Activated CD4-positive, alpha-beta T cell treated with anti-CD3 and anti-CD28 coated beads for 36 hours (primary cell): ENCODE measurements around the gene PXT1. TPM values are rescaled to one million over a fixed set of nuclear protein-coding genes. Genes with fewer than 3 reads are reported as not detected.
A peak's percentile ranks its signal among the peaks of the same experiment; 100 is the strongest.

Experiments
- ATAC-seq: fragments of 200-7000 bp; cut with Tn5 transposase; one replicate; pipeline ENCODE4 v1.10.0; 2021; ENCODE audit warnings: mild to moderate bottlenecking, moderate library complexity
- CTCF ChIA-PET: fragments of 350-600 bp; sonication (Branson Sonifier 250); formaldehyde crosslinking; loops from one replicate; lab custom pipeline; 2021; ENCODE audit warnings: antibody characterized with exemption; lab: Charles Lee
- POLR2A ChIA-PET: fragments of 350-600 bp; sonication (Branson Sonifier 250); formaldehyde crosslinking; loops from one replicate; lab custom pipeline; 2021; ENCODE audit warnings: antibody characterized with exemption, inconsistent platforms; lab: Charles Lee
- DNase-seq: peaks from one replicate; pipeline ENCODE4 v3.0.0-alpha.2; 2020
- H3K27ac Mint-ChIP-seq: one replicate; pipeline ENCODE4 v1.8.0; 2021; ENCODE audit warnings: mixed read lengths
- H3K27me3 Mint-ChIP-seq: one replicate; pipeline ENCODE4 v1.8.0; 2021; ENCODE audit warnings: mixed read lengths
- H3K36me3 Mint-ChIP-seq: one replicate; pipeline ENCODE4 v1.8.0; 2021; ENCODE audit warnings: low read depth, mixed read lengths
- H3K4me1 Mint-ChIP-seq: one replicate; pipeline ENCODE4 v1.8.0; 2021; ENCODE audit warnings: mixed read lengths
- H3K4me3 Mint-ChIP-seq: one replicate; pipeline ENCODE4 v1.8.0; 2021; ENCODE audit warnings: mild to moderate bottlenecking, moderate library complexity, mixed read lengths
- H3K9me3 Mint-ChIP-seq: one replicate; pipeline ENCODE4 v1.8.0; 2021; ENCODE audit warnings: low read depth, mixed read lengths
- intact Hi-C, 2 experiments: fragments of 100-400 bp; cut with DNase I in 1 of 2; cut with micrococcal nuclease in 1 of 2; formaldehyde crosslinking; loops; one replicate each; pipeline versions ENCODE4 v1.14.2 to v1.15.1; 2022 to 2024; cut with DNase I, micrococcal nuclease
- total RNA-seq, 2 experiments: library from RNA; stranded (reverse); gene quantifications; one replicate each; pipeline ENCODE4 v1.2.3, GENCODE V29; 2021

PXT1 gene
- total RNA-seq, 2 experiments from 2014 or later, result 0.11 to 0.14 TPM

DNA sequence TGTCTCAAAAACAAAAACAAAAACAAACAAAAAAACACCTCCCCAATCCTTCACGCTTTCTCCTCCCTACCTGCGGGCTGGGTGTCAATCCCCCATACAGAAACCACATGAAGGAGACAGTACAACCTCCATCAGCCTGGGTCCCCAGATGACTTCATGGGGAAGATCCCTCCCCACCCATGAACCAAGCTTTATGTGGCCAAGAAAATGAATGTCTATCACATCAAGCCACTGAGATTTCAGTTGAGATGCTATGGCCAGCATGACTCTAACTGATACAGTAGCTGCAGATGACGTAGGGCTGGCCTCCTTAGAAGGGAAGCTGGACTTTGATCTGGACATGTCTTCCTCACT, 84.8 kb downstream of the PXT1 start:
- ATAC-seq (peak; percentile 37), DNase-seq (peak; percentile 37)
- Mint-ChIP-seq H3K27ac (no peak overlapping the region), H3K4me1 (peaks cover 24% of the 10 kb centered on the region), H3K36me3 (no peaks in the 10 kb centered on the region), H3K4me3 (no peak overlapping the region), H3K9me3 (peaks cover 2% of the 10 kb centered on the region), H3K27me3 (peaks cover 11% of the 10 kb centered on the region)
- ChIA-PET POLR2A (no interaction called here), CTCF (interaction anchor here (0.5 to 5.0 kb wide), 11 partner anchors 15 to 330 kb away, joined by 3 to 54 read pairs (median 4); partner anchors contain the start of gene MAPK14)
- intact Hi-C loops, result no loop called here

DNA sequence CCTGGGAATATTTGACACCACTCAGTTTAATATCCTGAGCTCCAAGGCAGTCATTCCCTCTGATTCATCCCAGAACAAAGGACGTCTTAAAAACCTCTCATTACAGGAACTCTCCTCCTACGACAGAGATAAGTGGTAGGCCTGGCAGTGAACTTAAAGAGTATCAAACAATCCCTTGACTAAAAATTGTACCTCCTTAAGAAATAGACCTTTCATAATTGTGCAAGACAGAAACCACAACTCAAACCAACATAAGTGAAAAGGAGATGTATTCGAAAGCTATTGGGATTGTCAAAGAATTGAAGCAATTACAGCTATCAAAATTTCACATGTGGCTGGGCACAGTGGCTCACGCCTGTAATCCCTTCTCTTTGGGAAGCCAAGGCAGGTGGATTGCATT, 86.8 kb downstream of the PXT1 start:
- ATAC-seq, result peak; percentile 57

DNA sequence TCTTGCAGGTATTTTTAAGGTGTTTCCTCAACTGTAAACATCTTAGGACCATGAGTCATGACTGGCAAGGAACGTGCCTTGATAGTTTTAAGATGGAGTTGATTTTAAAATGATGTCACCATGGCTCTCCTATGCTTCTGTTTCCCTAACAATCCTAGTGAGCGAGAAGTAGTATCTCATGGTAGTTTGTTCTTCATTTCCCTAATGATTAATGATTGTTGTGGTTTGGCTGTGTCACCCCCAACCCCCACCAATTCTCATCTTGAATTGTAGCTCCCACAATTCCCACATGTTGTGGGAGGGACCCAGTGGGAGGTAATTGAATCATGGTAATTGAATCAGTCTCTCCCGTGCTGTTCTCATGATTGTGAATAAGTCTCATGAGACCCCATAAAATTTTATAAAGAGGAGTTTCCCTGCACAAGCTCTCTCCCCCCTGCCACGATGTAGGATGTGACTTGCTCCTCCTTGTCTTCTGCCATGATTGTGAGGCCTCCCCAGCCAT, 89.2 kb downstream of the PXT1 start:
- Mint-ChIP-seq H3K4me1 (peaks cover 21% of the 10 kb centered on the region), H3K27me3 (peaks cover 11% of the 10 kb centered on the region), H3K36me3 (no peaks in the 10 kb centered on the region), H3K9me3 (peaks cover 2% of the 10 kb centered on the region), H3K27ac (no peak overlapping the region), H3K4me3 (no peak overlapping the region)
- POLR2A ChIA-PET, result interaction anchor here (0.6 kb wide), 1 partner anchor 243 kb away, joined by 5 read pairs; no protein-coding TSS in a partner anchor
- intact Hi-C loops, result no loop called here
- DNase-seq (no peak), ATAC-seq (no peak)
- CTCF ChIA-PET, result interaction anchor here (0.7 to 3.5 kb wide), 5 partner anchors 10 to 326 kb away, joined by 3 to 19 read pairs (median 5); partner anchors contain the start of gene MAPK14

More for the DNA sequence above, 86.8 kb downstream of the PXT1 start:
- H3K36me3 Mint-ChIP-seq, result no peaks in the 10 kb centered on the region
- POLR2A ChIA-PET, result interaction anchor here (0.6 kb wide), 1 partner anchor 92 kb away, joined by 3 read pairs; no protein-coding TSS in a partner anchor
- intact Hi-C loops, result no loop called here
- no peak overlapping the region for H3K27ac Mint-ChIP-seq
- peaks cover 11% of the 10 kb centered on the region for H3K27me3 Mint-ChIP-seq
- peaks cover 2% of the 10 kb centered on the region for H3K9me3 Mint-ChIP-seq
- no peak for DNase-seq
- no peak overlapping the region for H3K4me3 Mint-ChIP-seq
- H3K4me1 Mint-ChIP-seq, result peaks cover 24% of the 10 kb centered on the region
- CTCF ChIA-PET, result interaction anchor here (0.7 to 3.4 kb wide), 4 partner anchors 15 to 261 kb away, joined by 3 to 8 read pairs (median 4); no protein-coding TSS in a partner anchor

DNA sequence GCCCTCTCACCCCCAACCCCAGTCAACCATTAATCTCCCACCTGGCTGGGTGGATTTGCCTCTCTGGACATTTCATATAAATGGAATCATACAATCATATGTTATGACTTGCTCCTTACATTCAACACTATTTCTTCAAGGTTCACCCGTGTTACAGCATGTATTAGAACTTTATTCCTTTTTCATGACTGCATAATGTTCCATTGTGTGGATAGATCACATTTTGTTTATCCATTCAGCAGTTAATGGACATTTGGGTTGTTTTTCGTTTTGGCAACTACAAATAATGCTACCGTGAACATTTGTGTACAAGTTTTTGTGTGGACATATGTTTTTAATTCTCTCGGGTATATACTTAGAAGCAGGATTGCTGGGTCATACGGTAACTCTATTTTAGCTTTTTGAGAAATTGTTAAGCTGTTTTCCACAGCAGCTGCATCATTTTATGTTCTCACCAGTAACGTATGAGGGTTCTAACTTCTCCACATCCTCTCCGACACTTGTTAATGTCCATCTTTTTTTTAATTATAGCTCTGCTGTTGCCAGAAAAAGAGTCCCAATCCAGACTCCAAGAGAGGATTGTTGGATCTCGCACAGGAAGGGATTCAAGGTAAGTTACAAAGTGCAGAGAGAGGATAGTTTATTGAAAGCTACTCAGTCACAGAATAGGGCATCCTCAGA, 90.0 kb downstream of the PXT1 start:
- ATAC-seq (no peak), DNase-seq (no peak)
- H3K4me3 Mint-ChIP-seq, result no peak overlapping the region
- H3K27me3 Mint-ChIP-seq, result peaks cover 9% of the 10 kb centered on the region
- POLR2A ChIA-PET, result no interaction called here
- peaks cover 2% of the 10 kb centered on the region for H3K9me3 Mint-ChIP-seq
- no peak overlapping the region for H3K27ac Mint-ChIP-seq
- no peaks in the 10 kb centered on the region for H3K36me3 Mint-ChIP-seq
- H3K4me1 Mint-ChIP-seq, result peaks cover 13% of the 10 kb centered on the region
- CTCF ChIA-PET, result interaction anchor here (1.0 to 3.5 kb wide), 3 partner anchors 8 to 50 kb away, joined by 3 to 20 read pairs (median 19); no protein-coding TSS in a partner anchor
- intact Hi-C loops, result no loop called here

DNA sequence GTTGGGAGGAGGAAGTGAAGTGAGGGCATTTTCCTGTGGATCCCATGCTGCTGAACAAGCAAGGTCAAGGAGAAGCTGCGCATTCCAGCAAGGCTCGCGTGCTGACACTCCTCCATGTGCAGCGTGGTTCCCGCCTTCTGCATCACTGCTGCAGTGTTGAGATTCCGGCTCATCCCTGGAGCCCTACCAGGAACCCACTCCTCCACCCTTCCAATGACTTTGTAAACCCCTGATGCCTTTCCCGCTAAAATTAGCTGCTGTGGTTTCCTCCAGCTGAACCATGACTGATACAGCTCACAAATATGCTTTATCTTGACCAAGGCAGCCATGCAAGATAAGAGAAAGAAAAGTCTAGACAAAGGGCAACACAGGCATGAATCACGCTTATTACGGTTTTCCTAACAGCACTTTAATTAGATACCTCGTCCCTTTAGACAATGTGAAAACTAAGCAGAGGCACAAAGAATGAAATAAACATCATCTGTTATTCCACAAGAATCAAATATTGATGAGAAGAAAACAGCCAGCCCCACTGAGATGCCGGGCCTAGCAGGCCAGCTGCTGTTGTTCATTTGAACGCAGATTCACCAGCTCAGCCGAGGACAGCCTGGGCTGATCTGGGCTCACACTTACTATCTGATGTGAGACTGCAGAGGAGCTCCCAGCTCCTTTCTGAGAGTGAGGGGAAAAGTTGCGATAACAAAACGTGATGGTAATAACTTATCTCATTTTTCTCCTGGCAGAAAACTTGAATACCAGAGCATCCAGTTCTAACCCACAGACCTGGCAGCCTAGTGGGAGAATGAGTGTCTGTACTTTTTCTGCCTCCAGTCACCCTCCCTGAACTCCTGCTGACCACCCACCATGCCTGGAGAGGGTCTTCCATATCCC, 91.7 kb downstream of the PXT1 start:
- CTCF ChIA-PET, result interaction anchor here (0.7 to 3.5 kb wide), 6 partner anchors 10 to 256 kb away, joined by 3 to 20 read pairs (median 6); no protein-coding TSS in a partner anchor
- Mint-ChIP-seq H3K27ac (no peak overlapping the region), H3K4me3 (no peak overlapping the region), H3K27me3 (peaks cover 5% of the 10 kb centered on the region), H3K36me3 (no peaks in the 10 kb centered on the region), H3K4me1 (peaks cover 7% of the 10 kb centered on the region), H3K9me3 (peaks cover 2% of the 10 kb centered on the region)
- intact Hi-C loops, result no loop called here
- POLR2A ChIA-PET, result interaction anchor here (0.5 to 0.6 kb wide), 2 partner anchors 259 to 729 kb away, joined by 5 to 6 read pairs; no protein-coding TSS in a partner anchor
- ATAC-seq, result no peak
- no peak for DNase-seq

DNA sequence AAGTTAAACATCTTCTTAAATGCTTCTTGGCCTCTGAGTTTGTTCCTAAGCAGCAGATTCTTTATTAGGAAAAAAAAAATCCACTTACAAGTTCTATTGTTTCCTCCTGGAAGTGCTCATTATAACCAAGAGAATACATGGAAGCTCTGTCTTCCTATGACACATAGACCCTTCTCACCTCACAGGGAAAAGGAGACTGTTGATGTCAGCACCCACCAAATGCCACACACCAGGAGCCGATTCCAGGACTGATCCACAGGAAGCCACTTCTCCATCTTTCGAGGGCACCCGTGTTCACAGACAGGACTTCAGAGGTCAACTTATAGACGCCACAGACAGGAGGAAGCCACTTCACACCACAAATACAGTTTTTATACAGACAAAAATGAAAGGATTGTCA, 92.6 kb downstream of the PXT1 start:
- ATAC-seq, result no peak
- ChIA-PET CTCF (interaction anchor here (0.7 to 3.5 kb wide), 4 partner anchors 9 to 255 kb away, joined by 3 to 20 read pairs (median 11); no protein-coding TSS in a partner anchor), POLR2A (interaction anchor here (0.6 kb wide), 1 partner anchor 730 kb away, joined by 5 read pairs; no protein-coding TSS in a partner anchor)
- DNase-seq, result no peak
- no peaks in the 10 kb centered on the region for H3K36me3 Mint-ChIP-seq
- H3K27me3 Mint-ChIP-seq, result peaks cover 4% of the 10 kb centered on the region
- no peak overlapping the region for H3K4me3 Mint-ChIP-seq
- H3K9me3 Mint-ChIP-seq, result peaks cover 2% of the 10 kb centered on the region
- intact Hi-C loops, result no loop called here
- H3K4me1 Mint-ChIP-seq, result no peaks in the 10 kb centered on the region
- H3K27ac Mint-ChIP-seq, result no peak overlapping the region

DNA sequence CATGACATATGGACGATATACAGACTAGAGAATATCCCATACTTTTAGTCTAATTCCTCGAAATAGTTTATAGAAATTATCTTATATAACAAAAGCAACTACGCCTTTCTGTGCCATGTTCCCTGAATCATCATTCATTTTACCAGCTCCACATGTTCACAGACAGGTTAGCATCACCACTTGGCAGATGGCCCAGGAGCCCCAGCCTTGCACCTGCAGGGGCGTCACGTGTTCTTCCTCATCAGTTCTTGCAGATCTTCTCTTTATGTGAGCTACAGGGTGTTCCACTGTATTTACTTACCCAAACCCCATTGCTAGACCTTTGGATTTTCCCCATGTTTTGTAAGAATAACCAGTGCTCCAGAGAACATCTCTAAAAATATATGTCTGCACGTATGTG, 93.4 kb downstream of the PXT1 start:
- Mint-ChIP-seq H3K9me3 (peaks cover 2% of the 10 kb centered on the region), H3K36me3 (no peaks in the 10 kb centered on the region), H3K27ac (no peak overlapping the region), H3K4me1 (no peaks in the 10 kb centered on the region), H3K4me3 (no peak overlapping the region), H3K27me3 (peaks cover 3% of the 10 kb centered on the region)
- CTCF ChIA-PET, result interaction anchor here (0.5 to 1.1 kb wide), 2 partner anchors 44 to 47 kb away, joined by 3 to 5 read pairs; no protein-coding TSS in a partner anchor
- ATAC-seq (no peak), DNase-seq (peak; percentile 54)
- POLR2A ChIA-PET, result no interaction called here
- intact Hi-C loops, result no loop called here

DNA sequence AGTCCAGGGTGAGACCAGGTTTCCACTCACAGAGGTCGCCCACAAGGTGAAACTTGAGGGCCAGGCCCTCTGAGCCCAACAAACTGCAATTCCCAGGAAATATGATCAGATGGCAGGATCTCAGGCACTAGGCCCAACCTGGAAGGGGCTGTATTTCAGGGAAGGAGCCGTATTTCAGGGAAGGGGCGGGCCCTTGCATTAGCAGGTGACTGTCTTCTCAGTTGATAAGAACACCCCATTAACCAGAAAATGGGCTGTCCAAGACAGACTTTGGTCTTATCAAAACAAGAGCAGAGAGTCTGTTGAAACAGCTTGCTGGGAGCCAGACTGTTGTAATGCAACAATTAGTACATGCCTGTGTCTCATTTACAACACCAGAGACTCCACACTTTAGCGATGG, 95.0 kb downstream of the PXT1 start:
- Mint-ChIP-seq H3K27ac (no peak overlapping the region), H3K27me3 (peaks cover 3% of the 10 kb centered on the region), H3K4me3 (no peak overlapping the region), H3K9me3 (no peaks in the 10 kb centered on the region), H3K36me3 (no peaks in the 10 kb centered on the region), H3K4me1 (no peaks in the 10 kb centered on the region)
- intact Hi-C loops, result no loop called here
- ATAC-seq (no peak), DNase-seq (no peak)
- ChIA-PET POLR2A (no interaction called here), CTCF (interaction anchor here (1.1 kb wide), 1 partner anchor 45 kb away, joined by 3 read pairs; no protein-coding TSS in a partner anchor)

DNA sequence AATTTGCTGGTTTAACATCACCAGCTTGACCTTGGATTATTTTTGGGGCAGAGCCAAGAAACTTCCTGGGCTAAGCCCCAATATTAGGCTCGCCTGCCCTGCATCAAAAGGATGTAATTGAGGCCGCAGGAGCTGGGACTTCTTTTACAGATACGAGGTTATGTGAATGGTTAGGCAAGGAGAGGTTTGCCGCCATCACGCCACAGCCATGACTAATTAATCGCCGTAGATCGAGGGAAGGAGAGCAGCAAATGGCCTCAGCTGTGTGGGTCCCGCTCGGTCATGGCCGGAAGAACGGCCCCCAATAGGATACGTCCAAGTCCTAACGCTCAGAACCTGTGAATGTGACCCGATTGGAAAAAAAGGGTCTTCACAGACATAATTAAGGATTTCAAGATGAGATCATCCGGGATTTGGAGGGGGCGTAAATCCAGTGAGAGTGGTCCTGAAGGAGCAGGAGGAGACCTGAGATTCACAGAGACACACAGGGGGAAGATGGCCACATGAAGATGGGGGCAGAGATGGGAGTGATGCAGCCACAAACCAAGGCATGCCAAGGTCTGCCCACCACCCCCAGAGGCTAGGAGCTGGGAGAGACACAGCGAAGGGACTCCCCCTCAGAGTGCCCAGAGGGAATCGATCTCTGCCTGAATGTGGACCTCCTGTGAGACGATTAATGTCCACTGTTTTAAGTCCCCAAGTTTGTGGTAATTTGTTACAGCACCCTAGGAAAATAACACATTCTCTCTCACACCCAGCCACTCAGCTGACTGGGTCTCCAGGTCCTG, 96.0 kb downstream of the PXT1 start:
- Mint-ChIP-seq H3K27ac (no peak overlapping the region), H3K27me3 (peaks cover 3% of the 10 kb centered on the region), H3K9me3 (no peaks in the 10 kb centered on the region), H3K4me1 (no peaks in the 10 kb centered on the region), H3K4me3 (no peak overlapping the region), H3K36me3 (no peaks in the 10 kb centered on the region)
- intact Hi-C loops, result no loop called here
- DNase-seq (no peak), ATAC-seq (no peak)
- ChIA-PET CTCF (interaction anchor here (1.1 kb wide), 1 partner anchor 44 kb away, joined by 3 read pairs; no protein-coding TSS in a partner anchor), POLR2A (no interaction called here)

DNA sequence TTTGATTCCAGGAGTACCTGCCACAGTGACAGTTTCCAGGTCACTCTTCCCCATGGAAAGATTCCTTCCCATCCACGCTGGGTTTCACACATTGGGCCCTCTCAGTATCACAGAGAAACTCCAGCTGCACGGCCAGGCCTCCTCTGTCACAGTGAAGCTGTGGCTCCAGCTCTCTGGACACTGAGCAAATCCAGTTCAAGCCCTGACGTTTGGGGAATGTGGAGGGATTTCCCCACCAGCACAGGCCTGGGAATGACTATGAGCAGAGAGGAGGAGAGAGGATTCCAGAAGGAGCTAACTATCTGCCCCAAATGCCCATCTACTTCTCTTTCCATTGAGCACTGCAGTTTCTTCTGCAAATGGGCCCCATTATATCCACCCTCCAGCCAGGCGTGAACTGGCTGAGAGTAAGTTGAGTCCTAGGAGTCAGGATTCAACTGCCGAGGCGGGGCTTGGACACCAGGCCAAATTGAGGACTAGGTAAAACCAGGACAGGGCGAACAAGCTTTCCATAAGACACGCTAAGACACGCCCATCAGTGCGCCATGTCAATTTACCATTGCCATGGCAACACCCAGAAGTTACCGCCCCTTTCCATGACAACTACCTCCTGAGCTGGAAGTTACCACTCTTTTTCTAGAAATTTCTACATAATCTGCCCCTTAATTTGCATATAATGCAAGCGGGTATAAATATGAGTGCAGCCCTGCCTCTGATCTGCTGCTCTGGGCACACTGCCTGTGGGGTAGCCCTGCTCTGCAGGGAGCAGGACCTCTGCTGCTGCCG, 96.8 kb downstream of the PXT1 start:
- ChIA-PET POLR2A (no interaction called here), CTCF (interaction anchor here (1.0 kb wide), 1 partner anchor 44 kb away, joined by 3 read pairs; no protein-coding TSS in a partner anchor)
- Mint-ChIP-seq H3K27me3 (peaks cover 4% of the 10 kb centered on the region), H3K4me1 (peaks cover under 1% of the 10 kb centered on the region), H3K4me3 (no peak overlapping the region), H3K27ac (no peak overlapping the region), H3K36me3 (no peaks in the 10 kb centered on the region), H3K9me3 (no peaks in the 10 kb centered on the region)
- intact Hi-C loops, result no loop called here
- ATAC-seq, result no peak
- peak; percentile 24 for DNase-seq
